Prostate gland (tissue), 2 donors: ENCODE data around the gene RAB4A. TPM values are rescaled to one million over a fixed set of nuclear protein-coding genes. Genes with fewer than 3 reads are reported as not detected.

ENCODE experiments used
- DNase-seq: peaks from one replicate; pipeline ENCODE4 v3.0.0-alpha.2; 2019; ENCODE audit warnings: low spot score
- H3K27ac ChIP-seq, 2 donors: fragments of 200-600 bp; sonication (generic); 2 replicates each; pipeline ENCODE4 v1.5.1; 2017 to 2019
- H3K27me3 ChIP-seq: fragments of 200-600 bp; sonication (generic); replicated peaks from 2 replicates; pipeline ENCODE4 v1.5.1; 2019; ENCODE audit not compliant: insufficient read depth
- H3K36me3 ChIP-seq, 2 donors: fragments of 200-600 bp; sonication (generic); 1 replicate in 1 of 2; 2 replicates in 1 of 2; pipeline versions ENCODE4 v1.5.1 to v1.8.1; 2017 to 2019
- H3K4me1 ChIP-seq: fragments of 200-600 bp; sonication (generic); replicated peaks from 2 replicates; pipeline ENCODE4 v1.5.1; 2019
- H3K4me3 ChIP-seq, 2 donors: fragments of 200-600 bp; sonication (generic); 2 replicates each; pipeline ENCODE4 v1.5.1; 2017 to 2019
- H3K9me3 ChIP-seq: fragments of 200-600 bp; sonication (generic); 2 replicates; pipeline ENCODE4 v1.5.1; 2017
- CTCF ChIP-seq, 4 experiments: fragments of 200-600 bp in 2 of 4; fragments of 450-650 bp in 2 of 4; sonication (generic) in 2 of 4; IDR thresholded peaks; 1 replicate in 3 of 4; 2 replicates in 1 of 4; pipeline ENCODE4 v1.5.1; 2016 to 2019; ENCODE audit warnings: antibody characterized with exemption in 4 of 4, mild to moderate bottlenecking in 2 of 4, moderate library complexity in 2 of 4
- POLR2A ChIP-seq: fragments of 450-650 bp; IDR thresholded peaks from one replicate; pipeline ENCODE4 v1.6.1; 2016; ENCODE audit warnings: antibody characterized with exemption, mild to moderate bottlenecking
- POLR2AphosphoS5 ChIP-seq: sonication (generic); formaldehyde crosslinking; IDR thresholded peaks from one replicate; pipeline ENCODE4 v1.6.1; 2017; ENCODE audit warnings: antibody characterized with exemption
- WGBS: methylation state at CpG from one replicate; pipeline ENCODE4 v1.1.5; 2018; 5-methylcytosine and 5-hydroxymethylcytosine counted together
- intact Hi-C: fragments of 100-400 bp; cut with DNase I; formaldehyde crosslinking; loops from one replicate; pipeline ENCODE4 v1.14.2; 2022
- total RNA-seq, 2 donors: library from RNA; depleted of rRNA; stranded (reverse); fragments of >200 nt; gene quantifications; one replicate each; pipeline ENCODE4 v1.1.0, GENCODE V29; 2016

The RAB4A gene
- total RNA-seq, 2 donors from 2014 or later: 53.6 to 106 TPM

GRCh38 chr1:229342656-229343569, 72.0 kb downstream of the RAB4A start, which contains the start of gene CCSAP:
TSS of gene CCSAP (minus strand) at chr1:229343047. CDS start at chr1:229342465, 582 bp downstream.
- 0% methylated on average over 32 of the region's 83 CpGs for WGBS
- no peak for TF ChIP-seq POLR2A
- peak in 2 of 4 experiments; percentile 2 to 24 for TF ChIP-seq CTCF (IDR thresholded peaks at IDR 0.05)
- DNase-seq: peak; percentile 35
- H3K27ac ChIP-seq: peak within 1 kb of the TSS; percentile 97 to 98
- H3K4me3 ChIP-seq: peak within 1 kb of the TSS; percentile 97 to 99
- no peaks in the 10 kb centered on the region for H3K4me1 ChIP-seq
- H3K36me3 ChIP-seq: no peaks in the 10 kb centered on the region
- intact Hi-C loops: loop anchor here (5.0 kb wide), 1 partner anchor 71 kb away; the partner anchor contains the start of gene RAB4A
- H3K27me3 ChIP-seq: no peaks in the 10 kb centered on the region
- H3K9me3 ChIP-seq: no peaks in the 10 kb centered on the region

- 78% methylated on average over 16 of the region's 16 CpGs for WGBS
- DNase-seq: no peak
- intact Hi-C loops: loop anchor here (5.0 kb wide), 1 partner anchor 72 kb away; the partner anchor contains the start of gene RAB4A
- Histone ChIP-seq H3K36me3 (no peaks in the 10 kb centered on the region), H3K4me1 (no peaks in the 10 kb centered on the region), H3K27ac (no peak overlapping the region), H3K4me3 (no peak overlapping the region), H3K9me3 (no peaks in the 10 kb centered on the region), H3K27me3 (no peaks in the 10 kb centered on the region)
- TF ChIP-seq POLR2A (no peak), POLR2AphosphoS5 (no peak), CTCF (IDR thresholded peaks at IDR 0.05) (no peak)
Measured at GRCh38 chr1:229344139-229344538, 73.2 kb downstream of the RAB4A start.

GRCh38 chr1:229344937-229345684, 74.2 kb downstream of the RAB4A start:
- no peaks in the 10 kb centered on the region for H3K36me3 ChIP-seq
- H3K4me3 ChIP-seq: no peak overlapping the region
- no peaks in the 10 kb centered on the region for H3K9me3 ChIP-seq
- 70% methylated on average over 8 of the region's 8 CpGs for WGBS
- H3K27ac ChIP-seq: no peak overlapping the region
- H3K27me3 ChIP-seq: no peaks in the 10 kb centered on the region
- H3K4me1 ChIP-seq: no peaks in the 10 kb centered on the region
- no peak for TF ChIP-seq CTCF (IDR thresholded peaks at IDR 0.05)
- no peak for TF ChIP-seq POLR2A
- intact Hi-C loops: loop anchor here (5.0 kb wide), 1 partner anchor 73 kb away; the partner anchor contains the start of gene RAB4A
- DNase-seq: no peak

GRCh38 chr1:229347528-229347927, 76.6 kb downstream of the RAB4A start:
- WGBS: 62% methylated on average over 3 of the region's 3 CpGs
- no peaks in the 10 kb centered on the region for H3K4me1 ChIP-seq
- H3K4me3 ChIP-seq: no peak overlapping the region

More at GRCh38 chr1:229347528-229347927, 76.6 kb downstream of the RAB4A start:
- TF ChIP-seq POLR2AphosphoS5 (no peak), CTCF (IDR thresholded peaks at IDR 0.05) (no peak), POLR2A (no peak)
- Histone ChIP-seq H3K36me3 (no peaks in the 10 kb centered on the region), H3K27me3 (no peaks in the 10 kb centered on the region), H3K9me3 (no peaks in the 10 kb centered on the region), H3K27ac (no peak overlapping the region)
- intact Hi-C loops: no loop called here
- DNase-seq: no peak
